Activated naive CD8-positive, alpha-beta T cell treated with anti-CD3 and anti-CD28 coated beads for 36 hours (primary cell): Measurements from ENCODE around the gene BTBD16. TPM values are rescaled to one million over a fixed set of nuclear protein-coding genes. Genes with fewer than 3 reads are reported as not detected.

Experiments used
- DNase-seq: peaks from one replicate; pipeline ENCODE4 v3.0.0; 2021
- H3K27ac Mint-ChIP-seq: one replicate; pipeline ENCODE4 v1.8.0; 2022; ENCODE audit warnings: mild to moderate bottlenecking, moderate library complexity, mixed read lengths
- H3K27me3 Mint-ChIP-seq: one replicate; pipeline ENCODE4 v1.8.0; 2022; ENCODE audit warnings: mild to moderate bottlenecking, mixed read lengths
- H3K36me3 Mint-ChIP-seq: one replicate; pipeline ENCODE4 v1.8.0; 2021; ENCODE audit warnings: mild to moderate bottlenecking, mixed read lengths
- H3K4me1 Mint-ChIP-seq: one replicate; pipeline ENCODE4 v1.8.0; 2021; ENCODE audit warnings: mixed read lengths
- H3K4me3 Mint-ChIP-seq: one replicate; pipeline ENCODE4 v1.8.0; 2022; ENCODE audit warnings: mild to moderate bottlenecking, moderate library complexity, mixed read lengths
- H3K9me3 Mint-ChIP-seq: one replicate; pipeline ENCODE4 v1.8.0; 2022; ENCODE audit warnings: mixed read lengths
- total RNA-seq, 2 experiments: library from RNA; stranded (reverse); gene quantifications; one replicate each; pipeline ENCODE4 v1.2.3, GENCODE V29; 2021

The BTBD16 gene
- not detected for total RNA-seq

- DNase-seq = no peak
- peaks cover 25% of the 10 kb centered on the region for H3K27me3 Mint-ChIP-seq
- no peak within 1 kb of the TSS for H3K4me3 Mint-ChIP-seq
- no peaks in the 10 kb centered on the region for H3K9me3 Mint-ChIP-seq
- H3K27ac Mint-ChIP-seq = no peak within 1 kb of the TSS
- no peaks in the 10 kb centered on the region for H3K4me1 Mint-ChIP-seq
- H3K36me3 Mint-ChIP-seq = no peaks in the 10 kb centered on the region
Measured at GRCh38 chr10:122271076-122271475, at the start of gene BTBD16. Gene BTBD16, plus strand, starts transcription at chr10:122271296. Its CDS starts 3,786 bp downstream, at chr10:122275082.

DNA sequence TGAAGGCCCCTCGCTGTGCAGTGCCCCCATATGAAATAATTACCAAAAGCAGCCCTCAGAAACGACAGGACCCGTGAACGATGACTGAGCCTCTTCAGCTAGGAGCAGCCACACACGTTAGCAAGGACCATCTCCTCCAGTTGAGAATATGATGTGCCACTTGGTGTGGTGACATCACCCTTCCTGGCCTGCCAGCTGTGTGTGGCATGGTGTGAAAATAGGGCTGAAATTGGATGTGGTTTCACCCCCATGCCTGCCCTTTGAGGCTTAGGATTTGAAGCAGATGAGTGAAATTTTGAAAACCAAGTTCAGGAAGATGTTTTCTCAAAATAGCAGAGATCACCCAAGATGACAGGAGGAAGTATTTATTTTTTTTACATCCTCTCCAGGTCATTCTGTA, 49.1 kb upstream of the BTBD16 start:
- H3K27me3 Mint-ChIP-seq = peaks cover 10% of the 10 kb centered on the region

GRCh38 chr10:122222638-122223037, 48.5 kb upstream of the BTBD16 start:
- Mint-ChIP-seq H3K9me3 (no peaks in the 10 kb centered on the region), H3K36me3 (no peaks in the 10 kb centered on the region), H3K4me3 (no peak overlapping the region), H3K4me1 (no peaks in the 10 kb centered on the region), H3K27me3 (peaks cover 12% of the 10 kb centered on the region), H3K27ac (no peak overlapping the region)
- no peak for DNase-seq

More for the DNA sequence above, 49.1 kb upstream of the BTBD16 start:
- Mint-ChIP-seq H3K9me3 (no peaks in the 10 kb centered on the region), H3K27ac (no peak overlapping the region), H3K36me3 (no peaks in the 10 kb centered on the region), H3K4me3 (no peak overlapping the region), H3K4me1 (no peaks in the 10 kb centered on the region)
- no peak for DNase-seq

DNA sequence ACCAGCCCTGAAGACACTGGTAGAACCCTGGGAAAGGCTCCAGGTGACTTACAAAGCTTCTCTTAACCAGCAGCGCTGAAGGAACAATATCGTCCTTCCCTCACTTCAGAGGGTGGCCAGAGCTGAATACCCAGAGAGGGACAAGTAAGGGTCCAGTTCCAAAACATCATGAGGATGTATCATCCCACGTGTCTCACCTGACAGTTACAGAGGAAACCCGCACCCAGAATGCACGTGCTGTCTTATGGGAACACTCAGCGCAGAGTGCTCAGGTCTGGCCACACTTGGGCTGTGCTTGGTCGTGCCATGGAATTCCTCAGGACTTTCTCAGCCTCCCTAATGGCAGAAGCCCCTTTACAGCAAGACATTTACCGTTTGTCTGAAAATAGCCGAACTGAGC, 46.9 kb upstream of the BTBD16 start:
- no peak for DNase-seq
- no peaks in the 10 kb centered on the region for H3K9me3 Mint-ChIP-seq
- H3K4me1 Mint-ChIP-seq = no peaks in the 10 kb centered on the region
- H3K4me3 Mint-ChIP-seq = no peak overlapping the region
- peaks cover 5% of the 10 kb centered on the region for H3K27me3 Mint-ChIP-seq
- no peaks in the 10 kb centered on the region for H3K36me3 Mint-ChIP-seq
- no peak overlapping the region for H3K27ac Mint-ChIP-seq

DNA sequence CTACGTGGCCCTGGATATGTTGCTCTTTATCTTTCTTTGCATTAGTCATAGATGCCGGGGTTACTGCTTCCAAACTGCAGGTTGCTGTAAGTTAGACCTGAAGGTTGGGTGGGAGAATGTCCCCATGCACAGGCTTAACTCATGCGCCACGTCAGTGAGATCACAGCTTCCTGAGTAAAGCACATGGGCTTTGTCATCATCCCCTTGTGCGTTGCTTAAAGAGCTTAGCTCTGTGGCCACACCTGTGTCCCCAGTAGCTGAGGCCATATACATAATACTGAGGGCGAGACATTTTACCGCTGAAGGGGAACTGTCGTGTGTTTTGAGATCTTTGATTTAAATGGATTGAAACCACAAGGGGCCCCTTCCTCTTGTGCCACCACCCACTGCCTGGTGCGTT, 45.8 kb upstream of the BTBD16 start:
- no peaks in the 10 kb centered on the region for H3K9me3 Mint-ChIP-seq
- no peaks in the 10 kb centered on the region for H3K36me3 Mint-ChIP-seq
- no peak for DNase-seq
- H3K4me1 Mint-ChIP-seq = no peaks in the 10 kb centered on the region
- no peak overlapping the region for H3K4me3 Mint-ChIP-seq
- H3K27ac Mint-ChIP-seq = no peak overlapping the region
- H3K27me3 Mint-ChIP-seq = peaks cover 4% of the 10 kb centered on the region

GRCh38 chr10:122227754-122228153, 43.3 kb upstream of the BTBD16 start:
- no peaks in the 10 kb centered on the region for H3K4me1 Mint-ChIP-seq
- no peak for DNase-seq
- H3K27ac Mint-ChIP-seq = no peak overlapping the region
- peaks cover 4% of the 10 kb centered on the region for H3K27me3 Mint-ChIP-seq
- H3K4me3 Mint-ChIP-seq = no peak overlapping the region
- no peaks in the 10 kb centered on the region for H3K36me3 Mint-ChIP-seq
- no peaks in the 10 kb centered on the region for H3K9me3 Mint-ChIP-seq

- DNase-seq = no peak
- H3K4me3 Mint-ChIP-seq = no peak overlapping the region
- H3K9me3 Mint-ChIP-seq = no peaks in the 10 kb centered on the region
- H3K4me1 Mint-ChIP-seq = no peaks in the 10 kb centered on the region
- peaks cover 4% of the 10 kb centered on the region for H3K27me3 Mint-ChIP-seq
- no peak overlapping the region for H3K27ac Mint-ChIP-seq
- H3K36me3 Mint-ChIP-seq = no peaks in the 10 kb centered on the region
Measured at GRCh38 chr10:122229666-122230065, 41.4 kb upstream of the BTBD16 start.

DNA sequence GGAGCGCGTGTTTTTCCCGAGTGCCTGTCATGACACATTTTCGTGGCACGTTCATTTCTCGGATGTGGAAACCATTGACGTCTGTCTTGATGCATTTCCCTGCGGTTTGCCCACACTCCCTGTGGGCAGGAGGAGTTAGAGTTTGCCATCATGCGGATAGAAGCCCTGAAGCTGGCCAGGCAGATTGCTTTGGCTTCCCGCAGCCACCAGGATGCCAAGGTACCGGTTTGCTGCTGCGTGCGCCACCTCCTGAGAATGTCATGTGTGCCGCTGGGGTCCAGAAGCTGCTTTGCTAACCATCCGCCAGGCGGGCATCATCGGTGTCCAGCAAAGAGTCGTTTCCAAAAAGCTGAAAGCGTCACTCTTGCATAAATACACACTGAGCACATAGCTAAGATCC, 40.9 kb upstream of the BTBD16 start:
- Mint-ChIP-seq H3K4me3 (no peak overlapping the region), H3K27ac (no peak overlapping the region), H3K27me3 (peaks cover 4% of the 10 kb centered on the region), H3K9me3 (no peaks in the 10 kb centered on the region), H3K4me1 (no peaks in the 10 kb centered on the region), H3K36me3 (no peaks in the 10 kb centered on the region)
- no peak for DNase-seq

- Mint-ChIP-seq H3K27me3 (no peaks in the 10 kb centered on the region), H3K36me3 (no peaks in the 10 kb centered on the region), H3K27ac (no peak overlapping the region), H3K4me1 (no peaks in the 10 kb centered on the region), H3K9me3 (no peaks in the 10 kb centered on the region), H3K4me3 (no peak overlapping the region)
- no peak for DNase-seq
Measured at GRCh38 chr10:122232769-122233168, 38.3 kb upstream of the BTBD16 start.

DNA sequence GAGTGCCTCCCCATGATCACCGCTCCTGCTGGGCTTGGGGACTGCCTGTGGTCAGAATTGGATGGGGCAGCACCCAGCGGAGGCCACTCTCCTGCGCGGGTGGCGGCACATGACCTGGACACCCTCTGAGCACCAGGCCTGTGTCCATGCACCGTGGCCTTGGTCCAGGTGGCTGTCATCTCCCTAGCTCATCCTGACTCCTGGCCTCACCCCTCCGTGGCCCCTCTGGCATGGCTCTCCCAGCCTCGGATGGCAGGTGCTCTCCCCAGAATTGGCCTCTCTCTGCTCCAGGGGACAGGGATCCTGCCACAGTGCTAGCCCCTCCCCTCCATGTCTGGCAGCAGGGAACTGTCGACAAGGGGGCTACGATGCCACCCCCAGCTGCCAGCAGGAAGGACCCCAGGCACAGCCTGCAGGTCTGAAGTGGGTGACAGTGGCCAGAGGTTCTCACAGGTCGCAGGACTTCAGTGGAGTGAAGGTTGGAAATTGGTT, 37.2 kb upstream of the BTBD16 start:
- no peaks in the 10 kb centered on the region for H3K36me3 Mint-ChIP-seq
- DNase-seq = no peak
- H3K9me3 Mint-ChIP-seq = no peaks in the 10 kb centered on the region
- no peak overlapping the region for H3K4me3 Mint-ChIP-seq
- no peaks in the 10 kb centered on the region for H3K27me3 Mint-ChIP-seq
- no peaks in the 10 kb centered on the region for H3K4me1 Mint-ChIP-seq
- H3K27ac Mint-ChIP-seq = no peak overlapping the region

DNA sequence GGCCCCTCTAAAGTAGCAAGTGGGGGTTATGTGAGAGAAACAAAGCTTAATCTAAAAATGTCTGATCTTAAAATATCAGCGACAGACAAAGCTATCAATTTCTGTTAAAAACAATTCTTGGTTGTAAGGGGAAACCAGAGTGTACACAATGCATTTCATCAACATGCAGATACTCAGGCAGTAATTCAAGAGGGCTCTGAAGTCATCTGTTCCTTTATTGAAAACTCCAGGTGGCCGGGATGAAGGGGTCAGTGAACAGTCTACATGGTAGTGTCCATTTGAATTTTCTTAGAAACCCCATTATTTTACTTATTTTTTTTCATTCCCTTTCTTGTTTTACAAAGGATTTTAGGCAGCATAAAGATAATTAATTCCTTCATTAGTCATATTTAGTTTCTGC, 36.7 kb upstream of the BTBD16 start:
- DNase-seq = no peak
- Mint-ChIP-seq H3K27me3 (no peaks in the 10 kb centered on the region), H3K4me3 (no peak overlapping the region), H3K9me3 (no peaks in the 10 kb centered on the region), H3K36me3 (no peaks in the 10 kb centered on the region), H3K4me1 (no peaks in the 10 kb centered on the region), H3K27ac (no peak overlapping the region)

- no peaks in the 10 kb centered on the region for H3K27me3 Mint-ChIP-seq
- no peak overlapping the region for H3K4me3 Mint-ChIP-seq
- no peaks in the 10 kb centered on the region for H3K4me1 Mint-ChIP-seq
- H3K27ac Mint-ChIP-seq = no peak overlapping the region
- H3K36me3 Mint-ChIP-seq = no peaks in the 10 kb centered on the region
- no peak for DNase-seq
- H3K9me3 Mint-ChIP-seq = no peaks in the 10 kb centered on the region
Measured at GRCh38 chr10:122236690-122237306, 34.3 kb upstream of the BTBD16 start.

- no peak overlapping the region for H3K4me3 Mint-ChIP-seq
- DNase-seq = no peak
- no peaks in the 10 kb centered on the region for H3K9me3 Mint-ChIP-seq
- no peaks in the 10 kb centered on the region for H3K4me1 Mint-ChIP-seq
- H3K27ac Mint-ChIP-seq = no peak overlapping the region
- no peaks in the 10 kb centered on the region for H3K36me3 Mint-ChIP-seq
- no peaks in the 10 kb centered on the region for H3K27me3 Mint-ChIP-seq
Measured at GRCh38 chr10:122237331-122237990, 33.6 kb upstream of the BTBD16 start.

DNA sequence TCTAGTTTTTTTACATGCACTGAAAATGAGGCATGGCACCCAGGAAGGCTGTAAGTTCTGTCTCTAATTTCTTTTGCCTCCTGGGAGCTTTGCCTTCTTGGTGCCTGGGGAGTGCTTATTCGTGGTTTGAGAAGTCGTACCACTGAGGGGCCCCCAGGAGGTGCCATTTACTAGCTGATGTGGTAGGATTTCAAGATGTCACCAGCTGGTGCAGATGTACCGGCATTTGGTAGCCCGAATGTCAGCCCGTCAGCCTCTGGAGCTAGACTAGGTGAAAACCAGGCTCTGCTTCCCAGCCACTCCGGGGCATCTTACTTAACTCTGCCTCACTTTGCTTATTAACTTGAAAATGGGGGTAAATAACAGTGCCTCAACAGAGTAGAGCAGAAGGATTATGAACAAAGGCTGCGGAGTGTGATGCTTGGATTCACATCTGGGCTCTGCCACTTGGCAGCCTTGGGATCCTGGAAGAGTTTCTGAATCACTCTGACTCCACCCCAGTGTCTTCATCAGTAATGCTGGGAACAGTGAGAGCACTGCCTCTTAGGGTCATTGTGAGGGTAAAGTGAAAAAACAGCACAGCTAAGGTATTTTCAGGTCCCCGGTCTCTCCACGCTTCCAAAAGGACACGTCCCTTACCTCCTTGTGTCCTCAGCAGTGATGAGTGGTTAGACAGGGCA, 31.4 kb upstream of the BTBD16 start:
- Mint-ChIP-seq H3K27ac (no peak overlapping the region), H3K4me3 (no peak overlapping the region), H3K4me1 (no peaks in the 10 kb centered on the region), H3K9me3 (no peaks in the 10 kb centered on the region), H3K36me3 (no peaks in the 10 kb centered on the region), H3K27me3 (no peaks in the 10 kb centered on the region)
- no peak for DNase-seq

- no peaks in the 10 kb centered on the region for H3K36me3 Mint-ChIP-seq
- no peak for DNase-seq
- H3K27me3 Mint-ChIP-seq = no peaks in the 10 kb centered on the region
- no peaks in the 10 kb centered on the region for H3K4me1 Mint-ChIP-seq
- H3K9me3 Mint-ChIP-seq = no peaks in the 10 kb centered on the region
- H3K4me3 Mint-ChIP-seq = no peak overlapping the region
- H3K27ac Mint-ChIP-seq = no peak overlapping the region
Measured at GRCh38 chr10:122240401-122240800, 30.7 kb upstream of the BTBD16 start.

GRCh38 chr10:122241836-122242235, 29.3 kb upstream of the BTBD16 start:
- Mint-ChIP-seq H3K4me1 (no peaks in the 10 kb centered on the region), H3K36me3 (no peaks in the 10 kb centered on the region), H3K9me3 (no peaks in the 10 kb centered on the region), H3K27ac (no peak overlapping the region), H3K27me3 (no peaks in the 10 kb centered on the region), H3K4me3 (no peak overlapping the region)
- DNase-seq = no peak
